Mucosa of descending colon (tissue), 3 donors: ENCODE results near the gene SPATA31A6. TPM values are rescaled to one million over a fixed set of nuclear protein-coding genes. Genes with fewer than 3 reads are reported as not detected.
A peak's percentile ranks its signal among the peaks of the same experiment; 100 is the strongest.
"Not testable (repeated sequence)": the region's sequence is repeated elsewhere in the genome, so short reads cannot be mapped to it uniquely, and the experiment has no call there.

ENCODE experiments used
- ATAC-seq: fragments of 200-7000 bp; cut with Tn5 transposase; one replicate; pipeline ENCODE4 v1.9.1; 2020; ENCODE audit warnings: mild to moderate bottlenecking, moderate library complexity
- DNase-seq, 3 donors: peaks; one replicate each; pipeline ENCODE4 v3.0.0-alpha.2; 2020
- H3K36me3 ChIP-seq: fragments of 200-600 bp; one replicate; pipeline ENCODE4 v1.8.0; 2021; ENCODE audit warnings: low read depth, mild to moderate bottlenecking
- H3K4me1 ChIP-seq: fragments of 200-600 bp; one replicate; pipeline ENCODE4 v1.8.0; 2021; ENCODE audit warnings: low read depth, mild to moderate bottlenecking
- H3K4me3 ChIP-seq: fragments of 200-600 bp; one replicate; pipeline ENCODE4 v1.8.0; 2021; ENCODE audit warnings: mild to moderate bottlenecking
- H3K9me3 ChIP-seq: fragments of 200-600 bp; one replicate; pipeline ENCODE4 v1.8.0; 2021; ENCODE audit warnings: mild to moderate bottlenecking
- intact Hi-C, 2 donors: fragments of 100-400 bp; cut with DNase I in 1 of 2; cut with micrococcal nuclease in 1 of 2; formaldehyde crosslinking; loops; one replicate each; pipeline versions ENCODE4 v1.11.0 to v1.11.1; 2022; cut with DNase I, micrococcal nuclease
- long read RNA-seq, 2 donors: library from polyadenylated mRNA; unstranded; transcript quantifications; one replicate each; pipeline ENCODE4 v2.0.0, GENCODE V29; 2019 to 2021
- total RNA-seq, 3 donors: library from RNA; stranded (reverse); fragmentation: NEBNext Ultra II Directional in 2 of 3; extraction: Animal tissue kit (Norgen Biotek cat#: 25700) in 2 of 3; gene quantifications; one replicate each; pipeline versions ENCODE4 v1.2.1 to v1.2.4, GENCODE V29; 2021 to 2023
- donor health status: DM: no; HTN: no; CAD: no; lungs with moderate emphysema.
- donor health status: DM: no; HTN: no; CAD: no.
- donor health status: DM: no; HTN: yes; CAD: no.

SPATA31A6 gene
- not detected for total RNA-seq
- long read RNA-seq, donor 1 = 0 reads
- long read RNA-seq, donor 2 = 0 reads

GRCh38 chr9:42183359-42183758, at the start of gene SPATA31A6:
TSS of gene SPATA31A6 (plus strand) at chr9:42183659. CDS start at chr9:42183688, 29 bp downstream.
- H3K36me3 ChIP-seq, ATAC-seq, H3K4me1 ChIP-seq, intact Hi-C loops, DNase-seq, H3K4me3 ChIP-seq, H3K9me3 ChIP-seq: not testable (repeated sequence)

- H3K4me3 ChIP-seq, ATAC-seq, H3K4me1 ChIP-seq, intact Hi-C loops, H3K36me3 ChIP-seq, H3K9me3 ChIP-seq: not testable (repeated sequence)
- peak in 1 of 3 donors; percentile 5 for DNase-seq
These were observed 23.2 kb upstream of the SPATA31A6 start for GRCh38 chr9:42160299-42160698.

GRCh38 chr9:42219861-42220260, 36.4 kb downstream of the SPATA31A6 start:
- H3K9me3 ChIP-seq, intact Hi-C loops: not testable (repeated sequence)

GRCh38 chr9:42223230-42223629, 39.8 kb downstream of the SPATA31A6 start:
- ATAC-seq, H3K36me3 ChIP-seq, intact Hi-C loops, DNase-seq, H3K4me3 ChIP-seq, H3K4me1 ChIP-seq, H3K9me3 ChIP-seq: not testable (repeated sequence)

More at GRCh38 chr9:42219861-42220260, 36.4 kb downstream of the SPATA31A6 start:
- not testable (repeated sequence) for H3K4me1 ChIP-seq, DNase-seq, H3K36me3 ChIP-seq, H3K4me3 ChIP-seq, ATAC-seq

- H3K4me3 ChIP-seq, H3K4me1 ChIP-seq, DNase-seq, ATAC-seq, H3K9me3 ChIP-seq, intact Hi-C loops, H3K36me3 ChIP-seq: not testable (repeated sequence)
These were observed 49.6 kb downstream of the SPATA31A6 start for GRCh38 chr9:42233031-42233430.

GRCh38 chr9:42234610-42235009, 51.2 kb downstream of the SPATA31A6 start:
- H3K4me1 ChIP-seq, H3K4me3 ChIP-seq, intact Hi-C loops, H3K9me3 ChIP-seq, H3K36me3 ChIP-seq, ATAC-seq, DNase-seq: not testable (repeated sequence)

GRCh38 chr9:42235352-42235991, 52.0 kb downstream of the SPATA31A6 start:
- H3K36me3 ChIP-seq, DNase-seq, H3K9me3 ChIP-seq, H3K4me1 ChIP-seq, intact Hi-C loops, ATAC-seq, H3K4me3 ChIP-seq: not testable (repeated sequence)

- H3K9me3 ChIP-seq, H3K4me1 ChIP-seq, H3K4me3 ChIP-seq, H3K36me3 ChIP-seq, DNase-seq, intact Hi-C loops, ATAC-seq: not testable (repeated sequence)
These were observed 52.6 kb downstream of the SPATA31A6 start for GRCh38 chr9:42236097-42236496.

- H3K4me1 ChIP-seq, intact Hi-C loops, ATAC-seq, H3K9me3 ChIP-seq, H3K36me3 ChIP-seq, H3K4me3 ChIP-seq, DNase-seq: not testable (repeated sequence)
These were observed 53.9 kb downstream of the SPATA31A6 start for GRCh38 chr9:42237381-42237780.

GRCh38 chr9:42238862-42239261, 55.4 kb downstream of the SPATA31A6 start:
- H3K9me3 ChIP-seq, H3K4me3 ChIP-seq, H3K36me3 ChIP-seq, ATAC-seq, DNase-seq, intact Hi-C loops, H3K4me1 ChIP-seq: not testable (repeated sequence)

Other genes starting within 250 kb of the SPATA31A6 start
- gene CNTNAP3B, start 54.2 kb upstream of the SPATA31A6 start, total RNA-seq = 10 to 100 TPM in 1 of 3 donors, 1 to 10 TPM in 2; 1.5 to 21.7 (median 4.9) TPM